NCI-H2196 (cell line): ENCODE results near the gene TRIM60.
"Not testable (repeated sequence)": the region's sequence is repeated elsewhere in the genome, so short reads cannot be mapped to it uniquely, and the experiment has no call there.

ENCODE experiments used
- DNase-seq: peaks from one replicate; lab custom pipeline; 2025; ENCODE audit not compliant: unreplicated experiment; lab: John Stamatoyannopoulos, UW

Gene TRIM60

DNA sequence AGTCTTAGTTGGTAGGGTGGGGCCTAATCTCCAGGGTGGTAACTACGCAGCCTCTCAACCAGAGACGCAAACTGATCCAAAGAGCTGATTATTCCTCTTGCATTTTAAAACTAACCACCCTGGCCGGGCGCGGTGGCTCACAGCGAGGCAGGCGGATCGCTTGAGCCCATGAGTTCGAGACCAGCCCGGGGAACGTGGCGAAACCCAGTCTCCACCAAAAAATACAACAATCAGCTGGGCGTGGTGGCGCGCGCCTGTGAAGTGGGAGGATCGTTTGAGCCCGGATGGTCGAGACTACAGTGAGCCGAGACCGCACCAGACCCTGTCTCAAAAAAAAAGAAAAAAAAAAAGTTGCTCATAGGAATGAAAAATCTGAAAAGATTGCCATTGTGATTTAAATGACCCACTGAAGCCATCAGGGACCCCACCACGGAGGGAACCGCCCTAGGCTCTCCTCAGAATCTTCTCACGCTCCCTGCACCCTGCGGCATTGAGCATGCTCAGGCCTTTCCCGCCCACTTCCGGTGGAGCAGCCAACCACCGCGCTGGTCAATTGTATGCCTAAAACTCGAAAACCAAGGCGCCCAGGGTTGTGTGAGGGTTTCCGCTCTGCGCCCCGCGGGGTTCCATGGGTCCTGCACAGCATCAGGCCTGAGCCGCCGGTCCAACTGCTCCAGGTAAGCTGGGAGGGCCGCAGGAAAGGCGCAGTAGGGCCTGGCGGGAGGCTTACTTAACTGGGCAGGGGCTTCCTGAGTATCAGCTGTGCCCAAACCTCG lies at the start of gene TRIM60:
Gene TRIM60, plus strand, starts transcription at position 564 of the 776 bp plus-strand sequence. CDS start 8,074 bp downstream, outside the sequence.
- no peak for DNase-seq

DNA sequence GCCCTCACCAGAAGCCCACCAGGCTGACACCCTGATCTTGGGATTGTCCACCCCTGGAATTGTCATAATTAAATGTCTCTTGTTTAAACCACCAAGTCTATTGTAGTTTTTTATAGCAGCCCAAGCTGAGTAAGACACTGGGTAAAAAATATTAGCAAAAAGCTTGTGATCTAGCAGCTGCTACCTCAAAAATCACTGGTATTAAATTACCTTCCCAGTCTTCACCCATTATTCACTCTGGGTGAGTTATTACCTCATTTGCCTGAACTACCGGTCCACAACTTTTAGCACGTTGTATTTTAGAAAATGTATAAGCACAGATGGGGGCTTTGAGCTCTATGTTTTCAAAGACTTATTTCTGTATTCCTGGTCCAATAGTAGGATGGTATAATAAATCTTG lies 42.3 kb upstream of the TRIM60 start:
- DNase-seq, result no peak

DNA sequence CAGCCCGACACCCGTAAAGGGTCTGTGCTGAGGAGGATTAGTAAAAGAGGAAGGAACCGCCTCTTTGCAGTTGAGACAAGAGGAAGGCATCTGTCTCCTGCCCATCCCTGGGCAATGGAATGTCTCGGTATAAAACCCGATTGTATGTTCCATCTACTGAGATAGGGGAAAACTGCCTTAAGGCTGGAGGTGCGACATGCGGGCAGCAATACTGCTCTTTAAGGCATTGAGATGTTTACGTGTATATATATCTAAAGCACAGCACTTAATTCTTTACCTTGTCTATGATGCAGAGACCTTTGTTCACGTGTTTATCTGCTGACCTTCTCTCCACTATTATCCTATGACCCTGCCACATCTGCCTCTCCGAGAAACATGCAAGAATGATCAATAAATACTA lies 41.0 kb upstream of the TRIM60 start:
- DNase-seq, result not testable (repeated sequence)

DNA sequence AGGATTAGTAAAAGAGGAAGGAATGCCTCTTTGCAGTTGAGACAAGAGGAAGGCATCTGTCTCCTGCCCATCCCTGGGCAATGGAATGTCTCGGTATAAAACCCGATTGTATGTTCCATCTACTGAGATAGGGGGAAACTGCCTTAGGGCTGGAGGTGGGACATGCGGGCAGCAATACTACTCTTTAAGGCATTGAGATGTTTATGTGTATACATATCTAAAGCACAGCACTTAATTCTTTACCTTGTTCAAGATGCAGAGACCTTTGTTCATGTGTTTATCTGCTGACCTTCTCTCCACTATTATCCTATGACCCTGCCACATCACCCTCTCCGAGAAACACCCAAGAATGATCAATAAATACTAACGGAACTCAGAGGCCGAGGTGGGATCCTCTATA lies 35.7 kb upstream of the TRIM60 start:
- DNase-seq, result not testable (repeated sequence)

DNA sequence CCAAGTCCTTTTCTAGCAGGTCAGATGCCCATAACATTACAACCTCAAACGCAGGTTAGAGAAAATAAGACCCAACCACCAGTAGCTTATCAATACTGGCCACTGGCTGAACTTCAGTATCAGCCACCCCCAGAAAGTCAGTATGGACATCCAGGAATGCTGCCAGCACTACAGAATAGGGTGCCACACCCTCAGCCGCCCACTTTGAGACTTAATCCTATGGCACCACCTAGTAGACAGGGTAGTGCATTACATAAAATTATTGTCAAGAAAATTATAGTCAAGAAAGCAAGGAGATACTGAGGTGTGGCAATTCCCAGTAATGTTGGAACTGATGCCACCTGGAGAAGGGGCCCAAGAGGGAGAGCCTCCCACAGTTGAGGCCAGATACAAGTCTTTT lies 34.5 kb upstream of the TRIM60 start:
- no peak for DNase-seq

DNA sequence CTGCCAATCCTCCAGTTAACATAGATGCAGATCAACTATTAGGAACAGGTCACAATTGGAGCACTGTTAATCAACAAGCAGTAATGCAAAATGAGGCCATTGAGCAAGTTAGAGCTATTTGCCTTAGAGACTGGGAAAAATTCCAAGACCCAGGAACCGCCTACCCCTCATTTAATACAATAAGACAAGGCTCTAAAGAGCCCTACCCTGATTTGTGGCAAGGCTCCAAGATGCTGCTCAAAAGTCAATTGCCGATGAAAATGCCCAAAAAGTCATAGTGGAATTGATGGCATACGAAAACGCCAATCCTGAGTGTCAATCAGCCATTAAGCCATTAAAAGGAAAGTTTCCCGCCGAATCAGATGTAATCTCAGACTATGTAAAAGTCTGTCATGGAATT lies 33.9 kb upstream of the TRIM60 start:
- no peak for DNase-seq

DNA sequence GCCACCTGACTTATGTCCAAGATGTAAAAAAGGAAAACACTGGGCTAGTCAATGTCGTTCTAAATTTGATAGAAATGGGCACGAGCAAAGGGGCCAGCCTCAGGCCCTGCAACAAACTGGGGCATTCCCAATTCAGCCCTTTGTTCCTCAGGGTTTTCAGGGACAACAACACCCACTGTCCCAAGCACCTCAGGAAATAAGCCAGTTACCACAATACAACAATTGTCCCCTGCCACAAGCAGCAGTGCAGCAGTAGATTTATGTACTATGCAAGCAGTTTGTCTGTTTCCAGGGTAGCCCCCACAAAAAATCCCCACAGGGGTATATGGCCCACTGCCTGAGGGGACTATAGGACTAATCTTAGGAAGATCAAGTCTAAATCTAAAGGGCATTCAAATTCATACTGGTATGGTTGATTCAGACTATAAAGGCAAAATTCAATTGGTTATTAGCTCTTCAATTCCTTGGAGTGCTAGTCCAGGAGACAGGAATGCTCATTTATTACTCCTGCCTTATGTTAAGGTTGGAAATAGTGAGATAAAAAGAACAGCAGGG lies 33.2 kb upstream of the TRIM60 start:
- not testable (repeated sequence) for DNase-seq

DNA sequence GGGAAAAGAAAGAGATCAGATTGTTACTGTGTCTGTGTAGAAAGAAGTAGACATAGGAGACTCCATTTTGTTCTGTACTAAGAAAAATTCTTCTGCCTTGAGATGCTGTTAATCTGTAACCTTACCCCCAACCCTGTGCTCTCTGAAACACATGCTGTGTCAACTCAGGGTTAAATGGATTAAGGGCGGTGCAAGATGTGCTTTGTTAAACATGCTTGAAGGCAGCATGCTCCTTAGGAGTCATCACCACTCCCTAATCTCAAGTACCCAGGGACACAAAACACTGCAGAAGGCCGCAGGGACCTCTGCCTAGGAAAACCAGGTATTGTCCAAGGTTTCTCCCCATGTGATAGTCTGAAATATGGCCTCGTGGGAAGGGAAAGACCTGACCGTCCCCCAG lies 29.8 kb upstream of the TRIM60 start:
- not testable (repeated sequence) for DNase-seq

DNA sequence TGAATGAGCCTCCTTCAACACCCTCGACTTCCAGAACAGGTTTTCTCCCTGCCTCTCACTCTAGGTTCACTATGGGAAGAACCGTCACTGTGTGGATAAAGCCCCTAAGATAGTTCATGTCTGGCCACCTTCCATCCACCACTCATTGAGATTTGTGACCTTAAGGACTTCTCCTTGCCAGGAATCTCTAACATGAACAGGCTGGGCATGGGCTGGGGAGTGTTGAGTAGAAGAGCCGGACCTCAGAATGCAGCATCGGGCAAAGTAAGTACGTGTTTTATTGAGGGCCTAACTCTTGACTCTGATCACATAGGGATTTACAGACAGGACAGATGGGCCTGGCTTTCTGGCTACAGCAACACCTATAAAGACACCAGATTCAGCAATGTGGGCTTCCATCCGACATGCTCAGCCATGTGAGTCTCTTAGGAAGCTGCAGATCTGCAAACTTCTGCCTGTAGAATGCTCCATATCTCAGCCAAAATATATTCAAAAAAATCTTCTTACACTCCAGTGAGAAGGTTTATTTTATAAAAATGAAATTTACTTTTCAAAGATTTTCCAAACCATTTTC lies 26.4 kb upstream of the TRIM60 start:
- no peak for DNase-seq

- no peak for DNase-seq
Observed at GRCh38 chr4:165006456-165006855, 25.3 kb upstream of the TRIM60 start.

GRCh38 chr4:165006886-165007285 lies 24.9 kb upstream of the TRIM60 start:
- no peak for DNase-seq

GRCh38 chr4:165009493-165010227 lies 22.1 kb upstream of the TRIM60 start:
- DNase-seq, result no peak

DNA sequence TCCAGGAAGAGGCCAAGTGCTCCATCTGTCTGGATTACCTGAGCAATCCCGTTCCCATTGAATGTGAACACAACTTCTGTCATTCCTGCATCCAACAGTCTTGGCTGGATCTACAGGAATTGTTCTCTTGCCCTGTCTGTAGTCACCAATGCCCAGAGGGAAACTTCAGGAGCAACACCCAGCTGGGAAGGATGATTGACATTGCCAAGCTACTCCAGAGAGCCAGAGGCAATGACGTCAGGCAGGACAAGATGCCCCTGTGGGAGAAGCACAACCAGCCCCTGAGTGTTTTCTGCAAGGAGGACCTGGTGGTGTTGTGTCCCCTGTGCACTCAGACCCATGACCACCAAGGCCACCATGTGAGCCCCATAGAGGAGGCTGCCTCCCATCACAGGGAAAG lies 21.3 kb upstream of the TRIM60 start:
- DNase-seq, result no peak

DNA sequence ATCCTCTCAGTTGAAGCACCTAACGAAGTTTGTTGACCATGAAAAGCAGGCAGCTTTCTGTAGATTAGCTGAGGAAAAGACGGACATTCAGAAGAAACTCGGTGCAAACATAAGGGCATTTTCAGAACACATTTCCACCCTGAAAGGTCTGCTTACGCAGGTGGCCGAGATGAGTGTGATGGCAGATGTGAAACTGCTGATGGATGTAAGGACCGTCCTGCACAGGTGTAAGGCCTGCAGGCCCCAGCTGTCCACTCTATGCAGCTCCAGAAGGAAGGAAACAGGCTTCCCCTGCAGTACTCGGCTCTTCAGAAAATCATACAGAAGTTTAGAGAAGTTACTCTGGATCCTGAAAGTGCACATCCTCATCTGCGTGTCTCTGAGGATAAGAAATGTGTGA lies 20.8 kb upstream of the TRIM60 start:
- DNase-seq, result no peak

- no peak for DNase-seq
Observed at GRCh38 chr4:165011403-165011802, 20.4 kb upstream of the TRIM60 start.

- DNase-seq, result no peak
Observed at GRCh38 chr4:165013691-165014090, 18.1 kb upstream of the TRIM60 start.

GRCh38 chr4:165016971-165017370 lies 14.8 kb upstream of the TRIM60 start:
- DNase-seq, result no peak

GRCh38 chr4:165019995-165020394 lies 11.8 kb upstream of the TRIM60 start:
- not testable (repeated sequence) for DNase-seq

GRCh38 chr4:165025782-165026181 lies 6.0 kb upstream of the TRIM60 start:
- not testable (repeated sequence) for DNase-seq

DNA sequence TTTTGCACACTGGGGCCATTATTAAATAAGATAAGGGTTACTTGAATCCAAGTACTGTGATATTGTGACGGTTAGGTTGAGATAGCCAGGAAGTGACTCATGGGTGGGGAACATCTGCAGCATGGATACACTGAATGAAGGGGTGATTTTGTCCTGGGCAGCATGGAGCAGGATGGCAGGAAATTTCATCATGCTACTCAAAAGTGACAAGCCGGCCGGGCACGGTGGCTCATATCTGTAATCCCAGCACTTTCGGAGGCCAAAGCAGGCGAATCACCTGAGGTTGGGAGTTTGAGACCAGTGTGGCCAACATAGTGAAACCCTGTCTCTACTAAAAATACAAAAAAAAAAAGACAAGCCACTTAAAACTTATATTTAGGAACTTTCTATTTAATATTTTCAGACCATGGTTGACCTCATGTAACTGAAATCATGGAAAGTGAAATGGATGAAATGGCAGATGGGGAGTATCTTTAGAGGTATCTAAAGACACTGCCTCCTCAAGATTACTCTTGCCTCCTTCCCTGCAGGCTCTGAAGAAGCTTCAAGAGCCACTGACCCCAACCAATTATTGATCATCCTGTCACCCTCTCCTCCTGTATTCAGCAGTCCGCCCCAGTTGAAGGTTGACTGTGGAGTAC lies 3.9 kb upstream of the TRIM60 start:
- DNase-seq, result no peak

DNA sequence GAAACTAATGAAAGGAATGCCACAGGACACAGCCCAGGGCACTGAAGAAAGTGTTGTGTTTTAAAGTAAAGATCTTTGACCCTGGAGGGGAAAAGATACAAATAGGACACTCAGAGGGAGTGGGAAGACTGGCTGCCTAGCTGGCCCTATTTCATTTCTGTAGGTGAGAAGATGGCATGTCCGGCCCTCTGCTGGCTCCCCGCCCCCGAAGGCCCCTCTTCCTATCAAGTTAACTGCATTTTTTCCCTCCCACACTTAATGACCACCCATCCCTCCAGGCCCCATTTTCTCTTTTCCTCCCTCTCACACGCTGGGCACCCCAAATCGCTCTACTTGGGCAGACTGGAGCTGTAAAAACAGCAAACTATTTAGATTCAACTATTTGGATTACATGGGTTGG lies 16.4 kb downstream of the TRIM60 start:
- DNase-seq, result no peak
